Erythroblast (primary cell): ENCODE results near the gene KCTD2.

Experiments
- GATA1 ChIP-seq: IDR thresholded peaks from 2 replicates; pipeline ENCODE4 v1.6.1; 2011; ENCODE audit warnings: low read depth, mild to moderate bottlenecking, control low read depth, low read length, moderate library complexity
- POLR2A ChIP-seq: IDR thresholded peaks from 2 replicates; pipeline ENCODE4 v1.6.1; 2011; ENCODE audit warnings: mild to moderate bottlenecking, low read length

- TF ChIP-seq POLR2A = no peak
- no peak for TF ChIP-seq GATA1
Observed at GRCh38 chr17:75019710-75020109, 27.3 kb upstream of the KCTD2 start.
